ENCODE measurements around the gene EIF4E. TPM values are rescaled to one million over a fixed set of nuclear protein-coding genes. Genes with fewer than 3 reads are reported as not detected.

The EIF4E gene
- total RNA-seq, 1 donor from 2014 or later: 66.1 TPM

DNA sequence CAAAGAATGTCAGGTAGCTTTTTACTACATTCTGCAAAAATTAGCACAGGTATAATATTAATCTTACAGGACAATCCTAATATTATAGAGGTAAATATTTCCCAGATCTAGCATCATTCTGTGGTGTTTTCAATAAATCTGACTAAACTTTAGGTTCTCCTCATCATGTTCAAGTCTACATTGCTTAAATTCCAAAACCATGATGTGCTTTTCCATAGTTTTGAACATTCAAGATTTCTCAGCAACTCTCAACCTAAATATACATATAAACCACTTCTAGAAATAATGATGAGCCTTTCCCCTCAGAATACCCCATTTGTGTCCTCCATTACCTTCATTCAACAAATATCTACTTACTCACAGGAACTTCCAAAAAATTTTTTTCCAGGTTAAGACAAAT is 23.1 kb downstream of the EIF4E start:
- TF ChIP-seq, protein P1, sequence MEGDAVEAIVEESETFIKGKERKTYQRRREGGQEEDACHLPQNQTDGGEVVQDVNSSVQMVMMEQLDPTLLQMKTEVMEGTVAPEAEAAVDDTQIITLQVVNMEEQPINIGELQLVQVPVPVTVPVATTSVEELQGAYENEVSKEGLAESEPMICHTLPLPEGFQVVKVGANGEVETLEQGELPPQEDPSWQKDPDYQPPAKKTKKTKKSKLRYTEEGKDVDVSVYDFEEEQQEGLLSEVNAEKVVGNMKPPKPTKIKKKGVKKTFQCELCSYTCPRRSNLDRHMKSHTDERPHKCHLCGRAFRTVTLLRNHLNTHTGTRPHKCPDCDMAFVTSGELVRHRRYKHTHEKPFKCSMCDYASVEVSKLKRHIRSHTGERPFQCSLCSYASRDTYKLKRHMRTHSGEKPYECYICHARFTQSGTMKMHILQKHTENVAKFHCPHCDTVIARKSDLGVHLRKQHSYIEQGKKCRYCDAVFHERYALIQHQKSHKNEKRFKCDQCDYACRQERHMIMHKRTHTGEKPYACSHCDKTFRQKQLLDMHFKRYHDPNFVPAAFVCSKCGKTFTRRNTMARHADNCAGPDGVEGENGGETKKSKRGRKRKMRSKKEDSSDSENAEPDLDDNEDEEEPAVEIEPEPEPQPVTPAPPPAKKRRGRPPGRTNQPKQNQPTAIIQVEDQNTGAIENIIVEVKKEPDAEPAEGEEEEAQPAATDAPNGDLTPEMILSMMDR (IDR thresholded peaks at IDR 0.05): no peak
- H3K27ac Mint-ChIP-seq (ENCODE audit: unreplicated experiment): peak overlapping the region; percentile 83
- DNase-seq (ENCODE audit: low spot score): no peak
- H3K27me3 Mint-ChIP-seq (ENCODE audit: low read depth): no peaks in the 10 kb centered on the region
- H3K36me3 Mint-ChIP-seq (ENCODE audit: low read depth): peaks cover 6% of the 10 kb centered on the region
- no peaks in the 10 kb centered on the region for H3K9me3 Mint-ChIP-seq (ENCODE audit: low read depth)
- no peak overlapping the region for H3K4me3 Mint-ChIP-seq (ENCODE audit: unreplicated experiment)
- H3K4me1 Mint-ChIP-seq (ENCODE audit: low read depth): peaks cover 61% of the 10 kb centered on the region

DNA sequence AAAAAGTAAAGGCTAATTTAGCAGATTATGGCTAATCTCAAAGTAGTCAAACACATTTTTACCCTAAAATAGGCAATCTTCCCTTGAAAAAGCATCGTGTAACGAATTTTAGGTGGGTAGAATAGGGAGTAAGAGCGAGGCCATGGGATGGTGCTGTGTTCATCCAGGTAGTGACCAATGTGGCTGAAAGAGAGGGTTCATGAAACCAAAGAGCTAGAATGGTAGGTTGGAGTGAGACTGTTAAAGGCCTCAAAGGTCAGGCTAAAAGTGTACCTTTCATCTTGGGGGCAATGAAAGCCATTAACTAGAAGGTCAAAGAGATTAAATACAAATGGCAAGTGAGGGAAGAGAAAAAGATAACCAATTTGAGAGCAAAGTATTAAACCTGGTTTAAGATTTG is 23.6 kb downstream of the EIF4E start:
- Mint-ChIP-seq H3K27ac (ENCODE audit: unreplicated experiment) (peak overlapping the region; percentile 83), H3K36me3 (ENCODE audit: low read depth) (peaks cover 11% of the 10 kb centered on the region), H3K9me3 (ENCODE audit: low read depth) (no peaks in the 10 kb centered on the region), H3K4me3 (ENCODE audit: unreplicated experiment) (no peak overlapping the region), H3K27me3 (ENCODE audit: low read depth) (no peaks in the 10 kb centered on the region), H3K4me1 (ENCODE audit: low read depth) (peaks cover 57% of the 10 kb centered on the region)
- DNase-seq (ENCODE audit: low spot score): no peak
- TF ChIP-seq, protein P1 (IDR thresholded peaks at IDR 0.05): no peak

DNA sequence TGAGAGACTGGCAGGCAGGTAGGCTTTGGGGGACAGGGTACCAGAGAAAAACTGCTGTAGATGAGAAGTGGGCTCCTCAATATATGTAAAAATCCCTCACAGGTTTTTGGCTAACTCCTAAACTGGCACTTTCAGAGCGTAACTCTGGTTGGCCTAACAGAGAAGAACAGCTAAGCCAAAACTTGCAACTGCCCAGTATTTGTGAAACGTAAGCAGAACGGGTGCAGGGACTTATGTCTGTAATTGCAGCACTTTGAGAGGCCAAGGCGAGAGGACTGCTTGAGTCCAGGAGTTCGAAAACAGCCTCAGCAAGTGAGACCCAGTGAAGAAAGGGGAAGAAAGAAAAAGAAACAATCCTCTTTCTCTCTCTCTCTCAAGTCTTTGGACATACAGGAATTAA is 25.0 kb downstream of the EIF4E start:
- TF ChIP-seq, protein P1 (IDR thresholded peaks at IDR 0.05): no peak
- H3K4me3 Mint-ChIP-seq (ENCODE audit: unreplicated experiment): no peak overlapping the region

DNA sequence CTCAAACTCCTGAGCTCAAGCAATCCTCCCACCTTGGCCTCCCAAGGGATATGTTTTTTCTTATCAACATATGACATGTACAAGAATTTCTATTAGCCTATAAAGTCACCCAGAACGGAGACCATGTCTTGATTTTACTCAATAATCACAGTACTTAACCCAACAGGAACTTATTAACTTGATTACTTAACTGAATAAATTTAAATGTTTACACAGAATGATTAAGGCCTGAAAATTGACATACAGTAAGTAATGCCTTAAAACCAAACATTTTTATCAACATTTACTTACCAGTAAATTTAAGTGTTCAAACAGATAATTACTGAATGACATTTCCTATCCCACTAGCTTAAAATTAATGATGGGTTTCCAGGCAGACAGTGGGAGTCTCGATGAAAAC is 25.4 kb downstream of the EIF4E start:
- no peaks in the 10 kb centered on the region for H3K9me3 Mint-ChIP-seq (ENCODE audit: low read depth)
- H3K27ac Mint-ChIP-seq (ENCODE audit: unreplicated experiment): no peak overlapping the region
- H3K27me3 Mint-ChIP-seq (ENCODE audit: low read depth): no peaks in the 10 kb centered on the region

More for the DNA sequence above, 25.0 kb downstream of the EIF4E start:
- Mint-ChIP-seq H3K27ac (ENCODE audit: unreplicated experiment) (no peak overlapping the region), H3K27me3 (ENCODE audit: low read depth) (no peaks in the 10 kb centered on the region), H3K9me3 (ENCODE audit: low read depth) (no peaks in the 10 kb centered on the region), H3K36me3 (ENCODE audit: low read depth) (peaks cover 12% of the 10 kb centered on the region), H3K4me1 (ENCODE audit: low read depth) (peaks cover 44% of the 10 kb centered on the region)
- no peak for DNase-seq (ENCODE audit: low spot score)

DNA sequence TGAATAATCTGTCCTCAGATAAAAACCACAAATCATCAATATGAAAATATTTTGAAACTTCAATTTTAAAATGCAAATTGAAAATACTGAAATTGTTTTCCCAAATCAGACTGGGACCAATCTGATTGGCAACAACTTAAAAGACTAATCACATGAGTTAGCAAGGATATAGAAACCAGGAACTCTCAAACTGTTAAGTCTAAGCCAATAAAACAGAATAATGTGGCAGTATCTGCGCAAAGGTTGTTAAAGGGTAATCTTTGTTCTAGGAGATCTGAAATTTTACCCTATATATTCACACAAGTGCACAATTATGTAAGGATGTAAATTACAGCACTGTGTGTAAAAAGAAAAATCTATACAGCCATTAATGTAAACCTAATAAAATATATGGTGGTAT is 29.7 kb downstream of the EIF4E start:
- no peak overlapping the region for H3K27ac Mint-ChIP-seq (ENCODE audit: unreplicated experiment)
- no peaks in the 10 kb centered on the region for H3K27me3 Mint-ChIP-seq (ENCODE audit: low read depth)
- H3K4me3 Mint-ChIP-seq (ENCODE audit: unreplicated experiment): no peak overlapping the region
- H3K9me3 Mint-ChIP-seq (ENCODE audit: low read depth): no peaks in the 10 kb centered on the region
- DNase-seq (ENCODE audit: low spot score): no peak
- TF ChIP-seq, protein P1 (IDR thresholded peaks at IDR 0.05): no peak
- peaks cover 5% of the 10 kb centered on the region for H3K4me1 Mint-ChIP-seq (ENCODE audit: low read depth)
- H3K36me3 Mint-ChIP-seq (ENCODE audit: low read depth): peaks cover 19% of the 10 kb centered on the region

More for the DNA sequence above, 25.4 kb downstream of the EIF4E start:
- no peak for DNase-seq (ENCODE audit: low spot score)
- Mint-ChIP-seq H3K36me3 (ENCODE audit: low read depth) (peaks cover 12% of the 10 kb centered on the region), H3K4me1 (ENCODE audit: low read depth) (peaks cover 39% of the 10 kb centered on the region), H3K4me3 (ENCODE audit: unreplicated experiment) (no peak overlapping the region)
- TF ChIP-seq, protein P1 (IDR thresholded peaks at IDR 0.05): no peak
